GM10266 (cell line): ENCODE data around the gene NRXN3.

Experiments used
- DNase-seq: peaks from one replicate; pipeline ENCODE4 v3.0.0; 2012; ENCODE audit errors: extremely low spot score
- CTCF ChIP-seq: IDR thresholded peaks from 2 replicates; pipeline ENCODE4 v1.5.1; 2012; ENCODE audit warnings: mild to moderate bottlenecking, low read depth; ENCODE audit not compliant: control insufficient read depth, insufficient read depth; ENCODE audit errors: missing control alignments

The NRXN3 gene

GRCh38 chr14:79665556-79665955, 1495.4 kb downstream of the NRXN3 start:
- DNase-seq: no peak
- no peak for TF ChIP-seq CTCF

GRCh38 chr14:79668951-79669350, 1498.8 kb downstream of the NRXN3 start:
- DNase-seq: no peak
- TF ChIP-seq CTCF: no peak

GRCh38 chr14:79670811-79671210, 1500.6 kb downstream of the NRXN3 start:
- TF ChIP-seq CTCF: no peak
- no peak for DNase-seq

GRCh38 chr14:79680087-79680486, 1509.9 kb downstream of the NRXN3 start:
- no peak for TF ChIP-seq CTCF
- no peak for DNase-seq

- no peak for TF ChIP-seq CTCF
Observed at GRCh38 chr14:79686196-79686595, 1516.0 kb downstream of the NRXN3 start.

GRCh38 chr14:79690960-79691359, 1520.8 kb downstream of the NRXN3 start:
- no peak for TF ChIP-seq CTCF
- no peak for DNase-seq

More at GRCh38 chr14:79686196-79686595, 1516.0 kb downstream of the NRXN3 start:
- no peak for DNase-seq

- DNase-seq: no peak
- TF ChIP-seq CTCF: no peak
Observed at GRCh38 chr14:79693935-79694334, 1523.8 kb downstream of the NRXN3 start.
